Endothelial cell of umbilical vein (primary cell): Measurements from ENCODE around the gene NPAS4. TPM values are rescaled to one million over a fixed set of nuclear protein-coding genes. Genes with fewer than 3 reads are reported as not detected.

Experiments used
- BruUV-seq: library from RNA; stranded (reverse); fragments of 400-500 nt; replicated peaks from 2 replicates; lab custom pipeline; 2021; lab: Mats Ljungman, UMichigan
- CTCF ChIA-PET: fragments of 300-600, 350-600 bp; sonication (Branson Sonifier 250); formaldehyde crosslinking; loops from one replicate; lab custom pipeline; 2021; ENCODE audit warnings: antibody characterized with exemption, inconsistent platforms; lab: Charles Lee
- POLR2A ChIA-PET: fragments of 300-600, 350-600 bp; sonication (Branson Sonifier 250); formaldehyde crosslinking; loops from one replicate; lab custom pipeline; 2021; ENCODE audit warnings: antibody characterized with exemption, inconsistent platforms; lab: Charles Lee
- DNase-seq: peaks from one replicate; pipeline ENCODE4 v3.0.0-alpha.2; 2011; ENCODE audit warnings: low read depth, low spot score
- FAIRE-seq: peaks from 2 replicates; lab custom pipeline; 2011; peaks lifted over from hg19 to GRCh38; lab: Jason Lieb, UNC
- H2AFZ ChIP-seq: 2 replicates; pipeline ENCODE4 v1.6.0; 2012; ENCODE audit warnings: low read depth, low read length, control low read depth, inconsistent platforms
- H3K27ac ChIP-seq: 2 replicates; pipeline ENCODE4 v1.5.1; 2011; ENCODE audit warnings: low read depth, mild to moderate bottlenecking, control low read depth, low read length, moderate library complexity; ENCODE audit not compliant: insufficient read depth
- H3K27me3 ChIP-seq, 2 experiments: 2 replicates each; pipeline versions ENCODE4 v1.6.0 to v1.6.1; 2011; ENCODE audit warnings: low read length in 2 of 2, mixed read lengths in 1 of 2; ENCODE audit not compliant: control insufficient read depth in 2 of 2, insufficient read depth in 2 of 2
- H3K36me3 ChIP-seq, 2 experiments: 2 replicates in 1 of 2; 3 replicates in 1 of 2; pipeline ENCODE4 v1.5.1; 2011; ENCODE audit warnings: low read length in 2 of 2, mild to moderate bottlenecking in 1 of 2, moderate library complexity in 1 of 2; ENCODE audit not compliant: control insufficient read depth in 2 of 2, insufficient read depth in 2 of 2; ENCODE audit errors: extremely low read depth in 1 of 2
- H3K4me1 ChIP-seq: 3 replicates; pipeline ENCODE4 v1.5.1; 2011; ENCODE audit warnings: mild to moderate bottlenecking, low read length; ENCODE audit not compliant: control insufficient read depth, insufficient read depth; ENCODE audit errors: extremely low read depth
- H3K4me2 ChIP-seq: 2 replicates; pipeline ENCODE4 v1.6.1; 2011; ENCODE audit warnings: low read length, control low read depth, mixed read lengths; ENCODE audit not compliant: insufficient read depth
- H3K4me3 ChIP-seq, 3 experiments: fragments of 200-600 bp in 1 of 3; sonication (generic), shearing (Covaris generic) in 1 of 3; replicated peaks in 1 of 3; 2 replicates each; pipeline ENCODE4 v1.5.1; 2011 to 2016; ENCODE audit warnings: control low read depth in 3 of 3, low read length in 3 of 3, mild to moderate bottlenecking in 2 of 3, inconsistent platforms in 1 of 3, low read depth in 1 of 3, moderate library complexity in 1 of 3; ENCODE audit not compliant: insufficient read depth in 1 of 3
- H3K79me2 ChIP-seq: 2 replicates; pipeline ENCODE4 v1.6.0; 2012; ENCODE audit warnings: low read length, inconsistent platforms; ENCODE audit not compliant: control insufficient read depth, insufficient read depth
- H3K9ac ChIP-seq: replicated peaks from 2 replicates; pipeline ENCODE3; 2011; ENCODE audit warnings: low read length, control low read depth; ENCODE audit not compliant: insufficient read depth; ENCODE audit errors: extremely low read depth
- H3K9me1 ChIP-seq: replicated peaks from 3 replicates; pipeline ENCODE4 v1.6.0; 2011; ENCODE audit warnings: mild to moderate bottlenecking, low read length; ENCODE audit not compliant: control insufficient read depth, insufficient read depth; ENCODE audit errors: extremely low read depth
- H3K9me3 ChIP-seq: replicated peaks from 2 replicates; pipeline ENCODE4 v1.5.1; 2012; ENCODE audit warnings: low read length, inconsistent platforms; ENCODE audit not compliant: control insufficient read depth, insufficient read depth
- H4K20me1 ChIP-seq: replicated peaks from 2 replicates; pipeline ENCODE3; 2011; ENCODE audit warnings: mild to moderate bottlenecking, low read length; ENCODE audit not compliant: control insufficient read depth, insufficient read depth; ENCODE audit errors: extremely low read depth
- EZH2 ChIP-seq: IDR thresholded peaks from 2 replicates; pipeline ENCODE4 v1.6.1; 2012; ENCODE audit warnings: borderline replicate concordance, low read depth, mild to moderate bottlenecking, moderate library complexity, low read length, inconsistent platforms; ENCODE audit not compliant: severe bottlenecking
- FOS ChIP-seq: IDR thresholded peaks from 2 replicates; pipeline ENCODE4 v1.6.1; 2011; ENCODE audit warnings: mild to moderate bottlenecking, low read length, moderate library complexity, borderline replicate concordance; ENCODE audit not compliant: insufficient read depth
- GATA2 ChIP-seq: IDR thresholded peaks from 2 replicates; pipeline ENCODE4 v1.7.0; 2011; ENCODE audit warnings: low read depth, mild to moderate bottlenecking, moderate library complexity, mixed read lengths, low read length; ENCODE audit not compliant: insufficient read length, insufficient read depth
- JUN ChIP-seq: IDR thresholded peaks from 2 replicates; pipeline ENCODE4 v1.6.1; 2011; ENCODE audit warnings: borderline replicate concordance, low read depth; ENCODE audit not compliant: insufficient read length, insufficient read depth
- POLR2A ChIP-seq: IDR thresholded peaks from 2 replicates; pipeline ENCODE4 v1.6.1; 2012; ENCODE audit warnings: low read depth, mild to moderate bottlenecking, control low read depth, low read length
- POLR2AphosphoS5 ChIP-seq: IDR thresholded peaks from 2 replicates; pipeline ENCODE4 v1.6.1; 2012; ENCODE audit warnings: low read depth, mild to moderate bottlenecking, control low read depth, low read length, moderate library complexity; ENCODE audit not compliant: insufficient read depth
- dilution Hi-C: fragments of 300-500 bp; cut with MboI; formaldehyde crosslinking; loops from one replicate; pipeline ENCODE4 v1.15.0; 2019; ENCODE audit warnings: low sequenced_read_pairs; ENCODE audit not compliant: extremely low pct_ligation_motif_present
- intact Hi-C: fragments of 100-400 bp; cut with micrococcal nuclease; formaldehyde crosslinking; loops from one replicate; pipeline ENCODE4 v1.10.0; 2022
- polyA plus RNA-seq, 4 experiments: library from polyadenylated mRNA; depleted of rRNA in 3 of 4; stranded (reverse) in 3 of 4; unstranded in 1 of 4; fragments of >200 nt; gene quantifications; 2 replicates each; pipeline versions ENCODE4 v1.2.1 to v1.2.3, GENCODE V29; 2011 to 2012; ENCODE audit warnings: missing spikeins in 1 of 4
- total RNA-seq: library from RNA; stranded (reverse); gene quantifications from 2 replicates; pipeline ENCODE4 v1.2.3, GENCODE V29; 2021
- TF ChIP-seq, protein P1 (sequence below): IDR thresholded peaks from 2 replicates; pipeline ENCODE4 v1.6.1; 2011; ENCODE audit not compliant: insufficient read depth, insufficient read length
- TF ChIP-seq, protein P2 (sequence below), 2 donors: IDR thresholded peaks; 1 replicate in 1 of 2; 2 replicates in 1 of 2; pipeline ENCODE4 v1.5.1; 2011; ENCODE audit warnings: low read length in 2 of 2, mild to moderate bottlenecking in 2 of 2, moderate library complexity in 2 of 2, control low read depth in 1 of 2, inconsistent platforms in 1 of 2, low read depth in 1 of 2; ENCODE audit not compliant: insufficient read depth in 1 of 2; ENCODE audit errors: extremely low read depth in 1 of 2

The NPAS4 gene
- total and polyA plus RNA-seq, 2 donors (not counting 3 experiments of a cell fraction or from before 2014, with no cell fraction given), result not detected

DNA sequence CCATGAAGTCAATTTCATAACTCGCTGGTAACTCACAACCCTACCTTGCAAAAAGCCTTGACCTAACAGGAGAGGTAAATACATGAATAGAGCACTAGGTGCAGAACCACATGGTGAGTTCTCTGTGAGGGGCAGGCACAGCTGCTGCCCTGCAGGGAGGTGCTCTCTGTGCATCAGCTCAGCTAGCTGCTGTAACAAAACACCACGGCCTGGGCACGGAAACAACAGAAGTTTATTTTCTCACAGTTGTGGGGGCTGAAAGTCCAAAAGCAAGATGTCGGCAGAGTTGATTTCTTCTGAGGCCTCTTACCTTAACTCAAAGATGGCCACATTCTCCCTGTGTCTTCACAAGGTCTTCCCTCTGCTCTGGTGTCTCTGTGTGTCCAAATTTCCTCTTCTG, 30.8 kb downstream of the NPAS4 start:
- no peaks in the 10 kb centered on the region for H4K20me1 ChIP-seq
- H3K27ac ChIP-seq, result no peak overlapping the region
- DNase-seq, result no peak
- no peak for FAIRE-seq
- H3K36me3 ChIP-seq, result no peaks in the 10 kb centered on the region
- H3K27me3 ChIP-seq, result peaks cover 5 to 9% of the 10 kb centered on the region in 2 experiments
- H3K9me1 ChIP-seq, result no peaks in the 10 kb centered on the region
- no peak overlapping the region for H3K4me3 ChIP-seq
- TF ChIP-seq POLR2AphosphoS5, result no peak
- no peak for TF ChIP-seq EZH2
- TF ChIP-seq POLR2A, result no peak
- TF ChIP-seq, protein P1, sequence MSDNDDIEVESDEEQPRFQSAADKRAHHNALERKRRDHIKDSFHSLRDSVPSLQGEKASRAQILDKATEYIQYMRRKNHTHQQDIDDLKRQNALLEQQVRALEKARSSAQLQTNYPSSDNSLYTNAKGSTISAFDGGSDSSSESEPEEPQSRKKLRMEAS, result no peak
- TF ChIP-seq, protein P2, sequence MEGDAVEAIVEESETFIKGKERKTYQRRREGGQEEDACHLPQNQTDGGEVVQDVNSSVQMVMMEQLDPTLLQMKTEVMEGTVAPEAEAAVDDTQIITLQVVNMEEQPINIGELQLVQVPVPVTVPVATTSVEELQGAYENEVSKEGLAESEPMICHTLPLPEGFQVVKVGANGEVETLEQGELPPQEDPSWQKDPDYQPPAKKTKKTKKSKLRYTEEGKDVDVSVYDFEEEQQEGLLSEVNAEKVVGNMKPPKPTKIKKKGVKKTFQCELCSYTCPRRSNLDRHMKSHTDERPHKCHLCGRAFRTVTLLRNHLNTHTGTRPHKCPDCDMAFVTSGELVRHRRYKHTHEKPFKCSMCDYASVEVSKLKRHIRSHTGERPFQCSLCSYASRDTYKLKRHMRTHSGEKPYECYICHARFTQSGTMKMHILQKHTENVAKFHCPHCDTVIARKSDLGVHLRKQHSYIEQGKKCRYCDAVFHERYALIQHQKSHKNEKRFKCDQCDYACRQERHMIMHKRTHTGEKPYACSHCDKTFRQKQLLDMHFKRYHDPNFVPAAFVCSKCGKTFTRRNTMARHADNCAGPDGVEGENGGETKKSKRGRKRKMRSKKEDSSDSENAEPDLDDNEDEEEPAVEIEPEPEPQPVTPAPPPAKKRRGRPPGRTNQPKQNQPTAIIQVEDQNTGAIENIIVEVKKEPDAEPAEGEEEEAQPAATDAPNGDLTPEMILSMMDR (IDR thresholded peaks at IDR 0.05; ENCODE audit: extremely low read depth in 1 of 2, insufficient read depth in 1 of 2, low read depth in 1 of 2, low read length in 2 of 2), result no peak
- no peak for TF ChIP-seq JUN
- no peak for TF ChIP-seq FOS
- TF ChIP-seq GATA2, result no peak
- H3K4me2 ChIP-seq, result no peak overlapping the region
- POLR2A ChIA-PET, result no interaction called here
- no peak overlapping the region for H3K9ac ChIP-seq
- CTCF ChIA-PET, result no interaction called here
- dilution Hi-C loops (no loop called here), intact Hi-C loops (no loop called here)
- no TSS peak for BruUV-seq
- no peaks in the 10 kb centered on the region for H3K4me1 ChIP-seq
- no peak overlapping the region for H2AFZ ChIP-seq
- no peaks in the 10 kb centered on the region for H3K79me2 ChIP-seq
- H3K9me3 ChIP-seq, result no peaks in the 10 kb centered on the region
